Measurements from ENCODE around the gene PPFIA1. TPM values are rescaled to one million over a fixed set of nuclear protein-coding genes. Genes with fewer than 3 reads are reported as not detected.

Gene PPFIA1
- total RNA-seq, 1 experiment from 2014 or later, result 45.1 TPM

DNA sequence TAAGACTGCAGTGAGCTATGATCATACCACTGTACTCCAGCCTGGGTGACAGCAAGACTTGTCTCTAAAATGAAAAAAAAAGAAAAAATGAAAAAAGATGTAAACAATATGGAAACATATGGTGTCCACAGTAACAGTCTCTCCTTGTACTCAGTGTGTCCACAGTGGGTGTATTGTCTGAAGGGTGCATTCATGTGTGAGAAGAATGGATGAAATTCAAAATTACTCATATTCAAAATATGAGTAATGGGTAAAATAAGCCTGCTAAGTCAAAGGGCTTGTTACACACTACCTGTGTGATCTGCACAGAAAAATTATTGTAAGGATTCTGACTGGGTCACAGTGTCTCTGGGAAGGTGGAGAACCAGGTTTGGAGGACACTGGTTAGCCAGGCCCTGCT, 26.9 kb downstream of the PPFIA1 start:
- peak; percentile 30 for DNase-seq (ENCODE audit: low read depth)

DNA sequence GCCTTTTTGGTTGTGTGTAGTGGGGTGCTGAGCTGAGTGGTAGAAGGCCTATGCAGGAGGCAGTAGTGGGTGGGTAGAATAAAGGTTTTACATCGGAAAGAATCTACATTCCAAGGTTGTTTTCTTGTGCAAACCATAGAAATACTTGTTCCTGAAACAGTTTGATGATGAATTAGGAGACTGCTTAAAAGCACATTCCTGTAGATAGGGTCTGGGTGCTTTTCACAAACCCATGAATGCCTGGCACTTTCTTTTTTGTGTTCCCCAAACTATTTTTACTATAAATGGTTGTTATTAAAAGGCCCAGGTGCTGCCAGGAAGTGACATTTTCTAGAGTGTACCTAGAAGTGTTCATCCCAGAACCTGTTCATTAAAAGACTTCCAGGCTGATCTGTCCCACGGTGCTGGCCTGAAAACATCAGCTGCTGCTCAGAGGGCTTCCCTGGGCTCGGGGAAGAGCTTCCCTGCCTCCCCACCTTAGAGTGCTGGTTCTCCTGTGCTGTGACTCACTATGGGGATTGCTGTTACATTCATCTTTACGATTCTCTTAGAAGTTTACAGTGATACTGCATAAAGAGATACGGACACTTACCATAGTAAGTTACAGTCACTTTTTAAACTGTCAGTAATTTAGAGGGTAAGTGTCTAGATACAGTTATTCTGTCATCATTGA, 27.9 kb downstream of the PPFIA1 start:
- no peak for DNase-seq (ENCODE audit: low read depth)

DNA sequence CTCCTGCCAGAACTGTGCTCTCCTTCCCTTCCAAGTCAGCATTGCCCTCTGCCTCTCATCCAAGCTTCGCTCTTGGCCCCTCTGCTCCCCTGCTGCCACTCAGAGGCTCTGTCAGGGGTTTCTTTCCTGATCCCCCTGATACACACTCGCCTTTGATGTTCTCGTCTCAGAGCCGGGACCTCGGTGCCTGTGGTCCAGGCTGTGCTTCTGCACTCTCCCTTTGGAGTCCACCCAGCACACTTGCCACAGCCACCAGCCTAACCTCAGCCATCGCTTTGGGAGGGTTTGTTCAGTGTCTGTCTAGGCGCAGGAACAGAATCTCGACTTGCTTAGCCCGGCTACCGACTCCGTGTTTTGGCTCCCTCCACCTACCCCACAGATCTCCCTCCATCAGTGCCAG, 29.1 kb downstream of the PPFIA1 start:
- no peak for DNase-seq (ENCODE audit: low read depth)

DNA sequence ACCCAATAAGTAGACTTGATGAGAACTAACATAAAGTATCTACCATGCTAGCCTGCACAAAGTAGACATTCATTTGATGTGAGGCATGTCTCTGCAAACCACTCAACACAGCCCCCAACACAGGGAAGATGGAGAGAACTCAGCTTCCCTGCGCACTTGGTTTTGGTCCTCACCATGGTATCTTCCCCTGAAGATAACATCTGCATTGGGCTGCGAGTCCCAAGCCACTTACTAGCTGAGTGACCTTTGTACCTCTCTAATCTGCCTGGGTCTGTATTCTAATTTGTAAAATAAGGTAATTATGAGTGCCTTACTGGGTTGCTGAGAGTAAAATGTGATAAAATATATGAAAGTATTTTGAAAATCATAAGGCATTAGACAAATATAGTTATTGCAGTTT, 30.7 kb downstream of the PPFIA1 start:
- DNase-seq (ENCODE audit: low read depth), result no peak

DNA sequence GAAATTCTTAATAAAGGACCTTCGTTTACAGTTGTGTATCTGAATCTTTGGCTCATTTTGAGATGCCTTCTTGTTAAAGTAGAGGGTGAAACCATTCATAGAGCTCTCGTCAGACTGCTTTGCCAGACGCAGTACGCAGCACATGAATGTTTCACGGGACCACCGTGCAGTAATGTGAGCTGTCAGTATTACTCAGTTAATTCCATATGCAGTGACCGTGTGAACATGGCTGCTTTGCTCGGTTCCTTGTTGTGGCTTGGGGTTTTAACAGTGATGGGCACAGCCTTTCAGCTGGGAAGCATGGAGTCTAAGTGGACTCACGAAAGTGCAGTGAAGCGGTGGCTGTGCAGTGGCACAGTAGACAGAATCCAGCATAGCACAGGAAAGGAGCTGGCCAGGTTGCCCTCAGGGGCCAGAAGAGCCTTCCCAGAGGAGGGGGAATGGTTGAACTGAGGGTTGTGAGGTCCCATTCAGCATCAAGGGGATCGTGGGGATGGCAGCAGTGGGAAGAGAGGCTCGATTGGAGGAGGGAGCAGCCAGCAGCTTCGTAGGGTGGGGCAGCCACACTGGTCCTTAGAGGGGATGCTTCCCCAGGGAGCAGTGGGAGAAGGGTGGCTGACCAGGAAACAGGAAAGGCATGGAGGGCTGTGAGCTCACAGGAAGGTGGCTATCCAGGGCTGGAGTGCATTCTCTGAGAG, 31.4 kb downstream of the PPFIA1 start:
- DNase-seq (ENCODE audit: low read depth), result no peak

DNA sequence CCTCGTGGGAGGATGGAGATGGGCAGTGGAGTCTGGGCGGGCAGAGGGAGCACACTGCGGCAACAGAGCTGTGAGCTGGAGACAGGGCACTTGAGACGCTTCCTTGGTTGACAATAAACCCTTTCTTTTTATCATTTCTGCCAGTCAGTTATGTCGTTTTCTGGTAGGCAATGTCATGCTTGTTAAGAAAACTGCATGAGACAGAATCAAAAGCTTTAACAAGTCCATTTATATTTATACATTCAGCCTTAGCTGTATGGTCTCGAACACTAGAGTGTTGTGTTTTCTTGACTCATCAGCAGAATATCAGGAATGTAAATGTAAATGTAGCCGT, 31.9 kb downstream of the PPFIA1 start:
- DNase-seq (ENCODE audit: low read depth), result no peak

DNA sequence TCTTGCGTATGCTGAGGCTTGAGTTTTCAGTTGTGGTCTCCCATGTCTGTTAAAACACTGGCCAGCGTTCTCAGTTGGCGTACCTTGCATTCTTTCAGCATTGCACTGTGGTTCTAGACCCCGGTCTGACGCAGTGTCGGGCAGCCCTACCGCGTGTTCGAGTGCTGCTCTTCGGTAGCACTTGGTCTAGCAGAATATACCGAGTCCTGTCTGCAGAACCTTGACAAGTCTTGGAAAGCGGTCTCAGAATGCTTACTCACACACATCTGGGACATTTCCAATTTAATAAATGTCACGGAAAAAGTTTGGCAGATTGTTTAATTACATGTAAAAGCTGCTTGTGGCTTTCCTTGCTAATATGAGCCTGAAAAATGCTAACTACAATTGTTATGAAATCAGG, 32.6 kb downstream of the PPFIA1 start:
- no peak for DNase-seq (ENCODE audit: low read depth)

DNA sequence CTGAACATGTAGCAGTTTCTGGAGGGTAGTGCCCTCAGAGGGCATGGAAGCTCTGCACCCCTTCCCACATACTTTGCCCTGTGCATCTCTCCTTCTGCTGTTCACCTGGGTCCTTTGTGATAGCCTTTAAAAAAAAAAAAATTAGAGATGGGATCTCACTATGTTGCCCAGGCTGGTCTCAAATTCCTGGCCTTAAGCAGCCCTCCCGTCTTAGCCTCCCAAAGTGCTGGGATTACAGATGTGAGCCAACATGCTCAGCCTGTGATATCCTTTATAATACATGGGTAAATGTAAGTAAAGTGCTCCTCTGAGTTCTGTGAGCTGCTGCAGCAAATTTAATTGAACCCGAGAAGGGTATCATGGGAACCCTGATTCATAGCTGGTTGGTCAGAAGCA, 33.7 kb downstream of the PPFIA1 start:
- DNase-seq (ENCODE audit: low read depth), result no peak

DNA sequence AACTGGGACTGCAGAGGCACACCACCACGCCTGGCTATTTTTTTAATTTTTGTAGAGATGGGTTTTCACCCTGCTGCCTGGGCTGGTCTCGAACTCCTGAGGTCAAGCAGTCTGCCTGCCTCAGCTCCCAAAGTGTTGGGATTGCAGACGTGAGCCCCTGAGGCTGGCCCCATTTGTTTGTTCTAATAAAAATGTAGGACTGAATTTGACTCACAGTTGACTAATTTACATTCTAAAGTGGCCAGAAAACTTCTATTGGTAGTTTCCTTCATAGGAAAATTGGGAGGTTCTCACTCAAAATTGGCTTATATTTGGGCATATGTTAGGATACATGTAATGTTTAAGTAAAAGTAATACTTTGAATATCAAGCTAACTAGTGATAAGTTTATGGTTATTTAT, 35.0 kb downstream of the PPFIA1 start:
- DNase-seq (ENCODE audit: low read depth), result no peak

DNA sequence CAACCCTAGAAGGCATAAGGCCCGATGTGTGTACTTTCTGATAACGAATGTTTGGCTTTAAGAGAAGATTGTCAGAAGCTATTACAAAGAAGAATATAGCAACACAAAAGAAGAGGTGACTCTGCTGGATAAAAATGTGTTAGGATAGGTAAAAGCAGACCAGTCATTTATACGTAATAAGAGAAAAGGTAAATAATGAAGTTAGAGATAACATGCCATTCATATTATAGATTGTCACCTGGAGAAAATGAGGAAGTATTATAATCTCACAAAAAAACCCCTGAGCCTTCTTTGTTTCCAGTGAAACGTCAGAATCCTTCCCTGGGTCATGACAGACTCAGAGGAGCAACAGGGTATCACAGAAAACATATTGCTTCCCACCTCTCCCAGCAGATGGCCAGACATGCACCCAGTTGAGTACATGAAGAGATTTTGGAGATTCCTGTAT, 36.1 kb downstream of the PPFIA1 start:
- no peak for DNase-seq (ENCODE audit: low read depth)

DNA sequence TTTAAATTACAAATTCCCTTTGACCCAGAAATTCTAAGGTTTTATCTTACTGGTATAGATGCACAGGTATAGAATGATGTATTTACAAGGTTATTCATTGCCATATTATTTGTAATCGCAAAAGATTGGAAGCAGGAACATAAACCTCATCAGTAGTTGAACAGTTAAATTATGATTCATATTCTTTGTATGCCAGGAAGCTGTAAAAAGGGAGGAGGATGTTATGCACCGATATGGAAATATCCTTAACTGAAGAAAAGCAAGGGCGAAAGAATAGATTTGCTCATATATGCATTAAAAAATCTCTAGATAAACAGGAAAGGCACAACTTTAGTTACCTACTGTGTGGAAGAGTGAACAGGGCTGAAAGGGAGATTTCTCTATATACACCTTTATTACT, 36.7 kb downstream of the PPFIA1 start:
- no peak for DNase-seq (ENCODE audit: low read depth)

DNA sequence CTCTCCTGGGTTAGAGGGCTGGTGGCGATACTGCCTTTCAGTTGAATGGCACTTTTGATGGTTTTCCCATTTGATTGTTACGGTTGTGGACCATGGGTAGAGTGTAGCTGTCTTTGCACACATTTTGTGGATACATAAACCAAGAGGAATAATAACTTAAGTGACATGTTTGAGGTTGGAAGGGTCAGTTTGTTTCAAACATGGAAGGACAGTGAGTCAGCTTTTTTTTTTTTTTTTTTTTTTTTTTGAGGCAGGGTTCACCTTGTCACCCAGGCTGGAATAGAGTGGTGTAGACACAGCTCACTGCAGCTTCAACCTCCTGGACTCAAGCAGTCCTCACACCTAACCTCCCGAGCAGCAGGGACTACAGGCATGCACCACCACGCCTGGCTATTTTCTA, 41.1 kb downstream of the PPFIA1 start:
- no peak for DNase-seq (ENCODE audit: low read depth)

DNA sequence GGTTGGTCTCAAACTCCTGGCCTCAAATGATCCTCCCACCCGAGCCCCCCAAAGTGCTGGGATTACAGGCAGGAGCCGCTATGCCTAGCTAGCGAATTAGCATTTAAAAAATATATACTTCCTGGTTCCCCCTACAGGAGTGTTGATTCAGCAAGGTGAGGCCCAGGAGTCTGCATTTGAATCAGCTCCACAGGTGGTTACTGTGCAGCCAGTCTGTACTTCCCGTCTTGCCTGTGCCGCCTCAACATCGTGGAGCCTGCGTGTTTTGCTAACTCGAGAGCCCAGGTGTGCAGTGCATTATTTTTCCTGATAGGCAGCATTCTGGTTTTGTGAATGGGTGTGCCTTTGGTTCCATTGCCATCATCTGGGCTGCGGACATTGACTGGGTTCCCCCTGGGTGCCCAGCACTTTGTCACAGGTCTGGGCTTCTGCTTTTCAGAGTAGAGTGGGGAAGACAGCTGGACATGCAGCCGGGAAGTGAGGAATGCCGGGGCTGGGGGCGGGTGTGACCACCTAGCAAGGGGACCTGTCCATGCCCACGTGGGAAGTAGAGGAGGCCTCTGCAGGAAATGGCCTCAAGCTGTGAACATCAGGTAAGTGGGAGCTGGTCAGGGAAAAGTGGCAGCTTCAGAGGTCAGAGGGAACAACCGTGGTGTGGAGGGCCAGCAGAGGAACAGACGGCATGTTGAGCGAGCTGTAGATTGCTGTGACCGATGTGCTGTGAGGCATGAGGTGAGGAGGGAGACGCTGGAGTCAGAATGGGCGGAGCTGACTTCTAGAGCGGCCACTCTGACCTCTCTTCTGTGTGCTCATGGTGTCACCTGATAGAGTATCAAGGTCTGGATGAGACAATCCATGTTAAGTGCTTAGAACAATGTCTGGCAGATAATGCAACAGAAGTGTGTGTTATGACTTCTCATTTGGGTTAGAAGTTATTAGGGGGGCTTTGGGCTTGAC, 42.2 kb downstream of the PPFIA1 start:
- DNase-seq (ENCODE audit: low read depth), result no peak

DNA sequence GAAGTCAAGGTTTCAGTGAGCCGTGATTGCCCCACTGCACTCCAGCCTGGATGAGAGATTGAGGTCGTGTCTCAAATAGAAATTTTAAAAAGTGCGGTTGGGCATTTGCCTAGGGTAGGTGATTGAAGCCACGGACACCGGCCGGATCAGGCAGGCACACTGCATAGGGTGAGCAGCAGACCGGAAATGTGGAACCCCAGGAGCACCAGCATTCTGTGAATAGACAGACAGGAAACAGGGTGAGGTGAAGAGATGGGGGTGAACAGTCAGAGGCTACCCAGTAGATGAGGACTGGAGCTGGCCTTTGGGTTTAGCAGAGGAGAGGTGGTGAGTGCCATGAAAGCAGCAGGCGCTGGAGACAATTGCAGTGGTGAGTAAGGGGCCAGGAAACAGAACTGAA, 43.5 kb downstream of the PPFIA1 start:
- DNase-seq (ENCODE audit: low read depth), result no peak

DNA sequence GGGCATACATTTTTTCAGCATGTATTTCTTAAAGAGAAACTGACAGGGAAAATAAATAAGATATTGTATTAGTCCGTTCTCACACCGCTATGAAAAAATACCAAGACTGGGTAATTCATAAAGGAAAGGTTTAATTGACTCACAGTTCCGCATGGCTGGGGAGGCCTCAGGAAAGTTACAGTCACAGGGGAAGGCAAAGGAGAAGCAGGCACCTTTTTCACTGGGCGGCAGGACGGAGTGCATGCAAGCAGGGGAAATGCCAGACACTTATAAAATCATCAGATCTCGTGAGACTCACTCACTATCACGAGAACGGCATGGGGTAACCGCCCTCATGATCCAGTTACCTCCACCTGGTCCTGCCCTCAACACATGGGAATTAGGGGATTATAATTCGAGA, 44.2 kb downstream of the PPFIA1 start:
- DNase-seq (ENCODE audit: low read depth), result no peak

DNA sequence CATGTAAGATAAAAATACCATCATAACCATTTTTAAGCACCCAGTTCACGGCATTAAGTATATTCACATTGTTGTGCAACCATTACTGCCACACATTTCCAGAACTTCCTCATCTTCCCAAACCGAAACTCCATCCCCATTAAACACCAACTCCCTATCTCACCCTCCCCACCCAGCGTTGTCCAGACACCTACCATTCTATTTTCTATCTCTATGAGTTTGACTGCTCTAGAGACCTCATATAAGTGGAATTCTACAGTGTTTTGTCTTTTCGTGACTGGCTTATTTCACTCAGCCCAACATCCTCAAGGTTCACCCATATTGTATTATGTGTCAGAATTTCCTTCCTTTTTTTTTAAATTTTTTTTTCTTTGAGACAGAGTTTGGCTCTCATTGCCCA, 45.2 kb downstream of the PPFIA1 start:
- no peak for DNase-seq (ENCODE audit: low read depth)

DNA sequence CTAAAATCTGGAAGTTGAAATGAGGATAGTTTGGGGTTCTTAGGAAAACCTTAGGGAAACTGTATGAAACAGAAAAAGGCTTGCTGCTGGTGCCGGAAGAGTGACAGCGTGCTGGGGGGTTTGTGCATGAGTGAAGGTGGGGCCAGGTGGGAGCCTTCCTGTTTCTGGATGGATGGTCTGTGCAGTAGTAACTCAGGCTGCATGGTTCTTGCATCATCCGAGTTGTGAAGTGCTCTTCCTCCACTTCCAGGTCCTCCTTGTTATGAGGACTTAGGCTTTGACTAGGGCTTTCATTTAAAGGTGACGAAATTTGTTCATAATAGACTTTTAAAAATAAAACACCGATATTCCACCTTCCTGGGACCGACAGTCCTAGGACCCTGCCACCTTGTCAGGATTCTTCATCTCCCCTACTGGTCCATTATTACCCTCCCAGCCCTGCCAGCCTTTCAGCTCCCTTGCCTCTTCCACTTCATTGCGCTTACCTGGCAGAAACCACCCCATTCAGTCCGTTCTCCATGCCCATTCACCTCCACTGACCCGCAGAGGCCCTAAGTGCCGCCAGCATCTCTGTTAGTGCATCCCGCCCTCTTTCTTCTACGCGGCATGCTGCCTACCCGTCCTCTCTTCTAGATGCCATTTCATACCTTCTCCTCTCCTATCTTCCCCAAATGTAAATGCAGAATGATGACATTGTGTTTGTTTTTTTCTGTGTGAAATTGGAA, 47.3 kb downstream of the PPFIA1 start:
- no peak for DNase-seq (ENCODE audit: low read depth)

DNA sequence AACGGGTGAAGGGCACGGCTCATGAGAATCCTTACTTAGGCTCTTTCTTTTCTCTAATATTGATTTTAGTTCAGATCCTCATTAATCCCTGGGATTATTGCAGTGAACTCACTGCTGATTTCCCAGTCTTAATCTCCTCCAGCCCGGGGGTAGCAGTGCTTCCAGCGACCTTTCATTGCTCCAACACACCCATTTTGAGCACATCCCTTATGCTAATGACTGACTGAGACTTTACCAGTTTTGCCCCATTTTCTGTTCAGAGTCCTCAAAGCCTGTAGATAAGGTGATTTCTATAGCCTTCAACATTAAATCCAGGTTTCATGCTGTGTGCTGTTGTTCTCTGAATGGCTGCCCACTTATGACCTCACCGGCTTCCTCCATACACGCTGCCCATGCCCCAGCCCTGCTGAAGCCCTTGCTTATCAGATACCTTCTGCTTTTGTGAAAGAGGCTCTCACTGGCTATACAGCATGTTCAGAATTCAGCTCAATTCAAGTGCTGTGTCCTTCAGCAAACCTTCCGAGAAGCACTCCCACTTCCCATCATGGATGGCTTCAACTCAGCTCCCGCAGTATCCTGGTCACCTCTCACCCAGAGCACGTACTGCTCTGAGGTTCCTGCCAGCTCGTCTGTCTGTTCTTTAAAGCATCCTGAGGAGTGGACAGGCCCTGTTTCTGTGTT, 49.0 kb downstream of the PPFIA1 start:
- no peak for DNase-seq (ENCODE audit: low read depth)

DNA sequence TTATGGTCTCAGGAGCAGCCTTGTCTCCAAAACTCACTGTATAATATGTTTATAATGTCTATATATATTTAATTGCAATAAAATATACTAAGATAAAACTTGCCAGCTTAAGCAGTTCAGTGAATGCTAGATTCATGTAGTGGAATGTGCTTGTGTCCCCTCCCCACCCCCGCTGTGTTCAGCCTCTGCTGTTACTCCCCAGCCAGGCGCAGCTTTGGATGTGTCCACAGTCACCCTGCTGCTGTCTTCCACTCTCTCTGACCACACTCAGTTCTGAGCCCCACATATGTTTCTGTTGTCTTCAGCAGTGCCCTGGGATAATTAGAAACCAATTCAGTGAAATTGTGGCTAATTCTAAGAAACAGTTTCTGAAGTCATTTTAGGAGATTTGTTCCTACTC, 52.2 kb downstream of the PPFIA1 start:
- DNase-seq (ENCODE audit: low read depth), result no peak

DNA sequence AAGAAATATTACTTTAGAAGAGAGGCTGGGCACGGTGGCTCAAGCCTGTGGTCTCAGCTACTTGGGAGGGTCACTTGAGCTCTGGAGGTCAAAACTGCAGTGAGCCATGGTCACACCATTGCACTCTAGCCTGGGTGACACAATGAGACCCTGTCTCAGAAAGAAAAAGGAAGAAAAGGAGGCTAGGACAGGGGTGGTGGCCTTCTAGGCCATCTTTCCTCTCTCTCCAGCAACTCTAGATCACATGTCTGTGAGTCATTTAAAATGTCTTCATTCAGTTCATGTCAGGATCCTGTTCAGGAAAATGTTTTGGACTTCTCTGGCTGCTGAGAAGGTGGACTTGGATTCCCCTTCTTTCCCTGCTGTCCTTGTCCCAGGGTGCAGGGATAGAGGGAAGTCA, 53.3 kb downstream of the PPFIA1 start:
- DNase-seq (ENCODE audit: low read depth), result peak; percentile 27
